ENCODE data around the gene SERPINC1. TPM values are rescaled to one million over a fixed set of nuclear protein-coding genes. Genes with fewer than 3 reads are reported as not detected.

The SERPINC1 gene
- total RNA-seq (2021; fragmentation: NEBNext Ultra II Directional; extraction: Animal tissue kit (Norgen Biotek cat#: 25700)) (not detected in 2 replicates), polyA plus RNA-seq (2011; rRNA removed) (0.08 TPM in 1 of 2 replicates, not detected in the other), polyA minus RNA-seq (2011; rRNA and poly(A)+ RNA removed) (0.20 TPM in 1 of 2 replicates, not detected in the other)
- not detected for polyA plus RNA-seq (2011; cell fraction: cytosol; rRNA removed)
- polyA plus RNA-seq (2011; cell fraction: nucleus; rRNA removed) = not detected
- polyA plus RNA-seq (2012, experiment 1 of 2) = not detected in 4 replicates
- not detected for polyA plus RNA-seq (2012, experiment 2 of 2)
- not detected for polyA plus RNA-seq (2013, experiment 1 of 2)
- not detected for polyA plus RNA-seq (2013, experiment 2 of 2)
- not detected for polyA minus RNA-seq (2011; cell fraction: cytosol; rRNA and poly(A)+ RNA removed)
- not detected for polyA minus RNA-seq (2011; cell fraction: nucleus; rRNA and poly(A)+ RNA removed)
- long read RNA-seq, experiment 1 = 0 reads
- long read RNA-seq, experiment 2 = 0 reads

DNA sequence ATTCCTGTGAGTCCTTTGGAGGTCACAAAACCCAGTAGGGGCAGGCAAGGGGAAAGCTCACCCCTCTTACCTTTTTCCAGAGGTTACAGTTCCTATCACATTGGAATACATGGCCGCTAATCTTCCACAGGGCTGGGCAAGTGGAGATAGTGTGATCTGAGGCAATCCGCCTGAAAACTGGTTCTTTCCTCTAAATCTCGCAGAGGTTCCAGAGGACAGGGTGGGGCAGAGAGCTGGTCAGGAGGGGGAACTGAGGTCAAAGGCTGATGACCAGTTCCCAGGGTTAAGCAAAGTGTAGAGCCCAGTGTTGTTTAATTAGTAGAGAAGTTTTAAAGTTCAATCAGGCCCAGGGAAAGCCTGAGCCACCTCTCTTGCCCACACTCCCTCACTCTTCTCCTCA lies at the start of gene SERPINC1:
SERPINC1 (minus strand) TSS at position 179 of the 400 bp plus-strand sequence; CDS start at position 111, 68 bp downstream.
- no peaks in the 10 kb centered on the region for H3K79me2 ChIP-seq (ENCODE audit: control insufficient read depth in 1 of 2, insufficient read depth in 2 of 2, low read length in 2 of 2)
- no peaks in the 10 kb centered on the region for H3K79me1 ChIP-seq (ENCODE audit: low read depth, low read length)
- H2AFZ ChIP-seq (ENCODE audit: low read length) = no peak within 1 kb of the TSS
- H3K14ac ChIP-seq (ENCODE audit: insufficient read length) = no peak within 1 kb of the TSS
- no peak within 1 kb of the TSS; the same call in 1 of the 2 replicates for H4K8ac ChIP-seq (ENCODE audit: extremely low read depth, insufficient read depth, low read length)
- no peak within 1 kb of the TSS for H2BK5ac ChIP-seq (ENCODE audit: low read depth, low read length)
- H3K9ac ChIP-seq (replicated peaks in 1 of 4; ENCODE audit: extremely low read depth in 1 of 4, low read depth in 3 of 4, low read length in 3 of 4) = no peak within 1 kb of the TSS
- H3K27me3 ChIP-seq (replicated peaks in 1 of 4; ENCODE audit: control insufficient read depth in 3 of 4, extremely low read depth in 1 of 4, insufficient read depth in 3 of 4, low read length in 3 of 4) = no peaks in the 10 kb centered on the region
- no peak within 1 kb of the TSS for H3K27ac ChIP-seq (ENCODE audit: low read depth, low read length)
- H3K4ac ChIP-seq (replicated peaks; ENCODE audit: insufficient read length, low read depth, low read length) = no peak within 1 kb of the TSS
- no peaks in the 10 kb centered on the region for H3K9me3 ChIP-seq (ENCODE audit: insufficient read depth in 2 of 2, low read depth in 1 of 2, low read length in 1 of 2)
- no peak within 1 kb of the TSS for H4K5ac ChIP-seq (ENCODE audit: insufficient read length, low read depth, low read length)
- no peak within 1 kb of the TSS; the same call in 1 of the 2 replicates for H3K18ac ChIP-seq (ENCODE audit: extremely low read depth, low read length)
- no peaks in the 10 kb centered on the region for H3K23me2 ChIP-seq (ENCODE audit: low read depth, low read length)
- CTCF ChIA-PET (ENCODE audit: partially characterized antibody) = interaction anchor here (1.3 to 2.0 kb wide), 2 partner anchors 20 to 198 kb away, joined by 3 to 4 read pairs; no protein-coding TSS in a partner anchor
- no peaks in the 10 kb centered on the region for H3K36me3 ChIP-seq (ENCODE audit: control insufficient read depth in 2 of 4, insufficient read depth in 4 of 4, low read length in 3 of 4)
- H2BK12ac ChIP-seq (ENCODE audit: low read depth, low read length) = no peak within 1 kb of the TSS
- FAIRE-seq (no peak), DNase-seq (ENCODE audit: low read depth in 1 of 2, low spot score in 2 of 2) (no peak)
- H2BK15ac ChIP-seq (ENCODE audit: low read length) = no peak within 1 kb of the TSS
- H2BK20ac ChIP-seq (ENCODE audit: low read length) = no peak within 1 kb of the TSS
- POLR2A ChIA-PET (ENCODE audit: partially characterized antibody) = interaction anchor here (1.1 to 2.8 kb wide), 3 partner anchors 49 to 53 kb away, joined by 4 to 14 read pairs (median 14); partner anchors contain the start of genes GAS5 and ZBTB37
- H3K4me1 ChIP-seq (replicated peaks in 1 of 4; ENCODE audit: control insufficient read depth in 3 of 4, insufficient read depth in 4 of 4, low read length in 3 of 4) = no peaks in the 10 kb centered on the region; a peak in 1 of 7 replicates
- no peak within 1 kb of the TSS for H2AK5ac ChIP-seq (ENCODE audit: low read depth, low read length)
- no peak within 1 kb of the TSS for H4K91ac ChIP-seq (replicated peaks; ENCODE audit: insufficient read length, low read length)
- no peak within 1 kb of the TSS for H3K23ac ChIP-seq (ENCODE audit: insufficient read length)
- H3K4me3 ChIP-seq (ENCODE audit: extremely low read depth in 1 of 4, insufficient read depth in 2 of 4, low read depth in 3 of 4, low read length in 4 of 4) = no peak within 1 kb of the TSS
- WGBS, 2 experiments (ENCODE audit: extremely low coverage in 1 of 2, insufficient coverage in 1 of 2, insufficient read length in 1 of 2, insufficient replicate concordance in 2 of 2, low coverage in 1 of 2, low lambda C conversion rate in 2 of 2, missing lambda C conversion rate in 1 of 2) = 90% methylated on average over 3 of the region's 3 CpGs; no CpG with 5 or more reads in 1 of the 2 experiments
- no peak within 1 kb of the TSS for H3K4me2 ChIP-seq (ENCODE audit: insufficient read depth in 1 of 2, low read depth in 2 of 2, low read length in 2 of 2)
- no peaks in the 10 kb centered on the region for H4K20me1 ChIP-seq (replicated peaks in 1 of 2; ENCODE audit: control insufficient read depth in 1 of 2, insufficient read depth in 2 of 2, low read length in 2 of 2)
- H2BK120ac ChIP-seq (replicated peaks; ENCODE audit: low read depth, low read length) = no peak within 1 kb of the TSS
- no peak within 1 kb of the TSS for H3K56ac ChIP-seq (replicated peaks; ENCODE audit: insufficient read length, low read depth, low read length)
- no peak for TF ChIP-seq POLR2A (IDR thresholded peaks at IDR 0.05; ENCODE audit: control extremely low read depth in 1 of 2, low read depth in 2 of 2, low read length in 2 of 2)
- TF ChIP-seq ATF3 (IDR thresholded peaks at IDR 0.05; ENCODE audit: insufficient read depth, low read depth, low read length) = no peak
- no peak for TF ChIP-seq CHD2 (IDR thresholded peaks at IDR 0.05; ENCODE audit: low read length)
- no peak for TF ChIP-seq SIN3A (conservative IDR thresholded peaks at IDR 0.05 in 1 of 2, IDR thresholded peaks at IDR 0.05 in 1 of 2; ENCODE audit: low read depth in 1 of 2, low read length in 2 of 2)
- no peak for TF ChIP-seq BCL11A (IDR thresholded peaks at IDR 0.05; ENCODE audit: low read depth in 2 of 2, low read length in 2 of 2)
- TF ChIP-seq SP2 (IDR thresholded peaks at IDR 0.05; ENCODE audit: low read length) = no peak
- no peak for TF ChIP-seq KDM1A (IDR thresholded peaks at IDR 0.05; ENCODE audit: borderline replicate concordance, low read length)
- TF ChIP-seq BRCA1 (IDR thresholded peaks at IDR 0.05; ENCODE audit: low read depth, low read length) = no peak
- no peak for TF ChIP-seq RXRA (IDR thresholded peaks at IDR 0.05; ENCODE audit: insufficient read depth, low read depth, low read length)
- no peak for TF ChIP-seq SAP30 (IDR thresholded peaks at IDR 0.05; ENCODE audit: insufficient read depth, insufficient replicate concordance, low read length)
- no peak for TF ChIP-seq CTBP2 (IDR thresholded peaks at IDR 0.05; ENCODE audit: borderline replicate concordance, insufficient read depth, insufficient read length, low read length)

Data from H1 (cell line).